Measurements from ENCODE around the gene SNUPN.

DNA sequence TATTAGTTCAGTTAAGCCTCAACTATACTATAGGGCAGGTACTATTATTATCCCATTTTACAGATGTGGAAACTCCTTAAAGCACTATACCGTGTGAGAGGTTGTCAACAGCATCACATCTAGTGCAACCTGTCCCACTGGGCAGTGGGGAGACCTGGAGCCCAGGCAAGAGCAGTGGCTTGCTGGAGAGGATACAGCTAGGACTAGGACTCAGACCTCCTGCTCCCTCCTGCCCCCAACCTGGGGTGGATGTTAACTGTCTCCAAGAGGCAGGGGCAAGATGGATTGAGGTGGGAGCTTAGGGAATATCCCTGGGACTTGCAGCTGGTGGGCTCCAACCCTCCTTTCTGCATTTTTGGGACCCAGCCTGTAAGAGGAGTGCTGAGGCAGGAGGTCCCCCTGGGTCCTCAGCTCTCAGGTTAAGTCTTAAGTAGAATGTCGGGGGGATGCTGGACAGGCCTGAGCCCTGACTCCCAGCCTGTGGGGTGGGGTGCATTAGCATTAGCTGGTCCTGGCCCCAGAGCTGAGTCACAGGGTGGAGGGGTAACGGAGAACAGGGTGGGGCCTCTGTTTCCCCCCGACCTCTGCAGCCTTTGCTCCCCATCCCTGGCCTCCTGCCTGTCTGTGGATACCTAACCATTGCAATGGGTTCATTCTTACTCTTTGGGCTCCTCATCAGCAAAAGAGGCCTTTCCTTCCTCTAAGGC, 28.8 kb upstream of the SNUPN start:
- TF ChIP-seq SMC3 (IDR thresholded peaks at IDR 0.05; ENCODE audit: low read depth, low read length) = no peak
- TF ChIP-seq BHLHE40 (IDR thresholded peaks at IDR 0.05; ENCODE audit: low read depth, low read length) = no peak
